K562 (cell line): Measurements from ENCODE around the gene GPR50. TPM values are rescaled to one million over a fixed set of nuclear protein-coding genes. Genes with fewer than 3 reads are reported as not detected.

Experiments used
- BHLHE40 ChIP-seq: IDR thresholded peaks from 2 replicates; pipeline ENCODE4 v1.6.1; 2011; ENCODE audit warnings: low read length, improper control_type of control experiment
- CC2D1A ChIP-seq: fragments of 450-650 bp; IDR thresholded peaks from 2 replicates; pipeline ENCODE4 v1.6.1; 2017; ENCODE audit warnings: mild to moderate bottlenecking
- ESRRB ChIP-seq: fragments of 250-450 bp; sonication (Bioruptor Pico); IDR thresholded peaks from 2 replicates; pipeline ENCODE4 v1.5.0; 2020; ENCODE audit warnings: mild to moderate bottlenecking, moderate library complexity, borderline replicate concordance
- HDAC8 ChIP-seq: fragments of 450-650 bp; IDR thresholded peaks from 2 replicates; pipeline ENCODE4 v1.6.1; 2016; ENCODE audit warnings: mild to moderate bottlenecking, missing genetic modification characterization, moderate library complexity, missing compliant biosample characterization
- RFX7 ChIP-seq: fragments of 250-450 bp; sonication (Bioruptor Pico); IDR thresholded peaks from 2 replicates; pipeline ENCODE4 v1.5.1; 2021; ENCODE audit warnings: mild to moderate bottlenecking
- TBP ChIP-seq: optimal IDR thresholded peaks from 2 replicates; pipeline ENCODE3; 2011; ENCODE audit warnings: low read depth, low read length, improper control_type of control experiment
- ZBTB40 ChIP-seq, 2 experiments: fragments of 450-650 bp in 1 of 2; sonication (generic) in 1 of 2; formaldehyde crosslinking in 1 of 2; IDR thresholded peaks; 2 replicates each; pipeline versions ENCODE4 v1.7.1 to v1.9.0; 2016 to 2022; ENCODE audit warnings: inconsistent platforms in 1 of 2, mild to moderate bottlenecking in 1 of 2, missing genetic modification reagents in 1 of 2
- polyA plus RNA-seq, 8 experiments: library from polyadenylated mRNA; depleted of rRNA in 4 of 8; stranded (reverse) in 5 of 8; unstranded in 3 of 8; fragments of >200 nt; fragmentation: Nextera tagmentation in 2 of 8; fragmentation: Illumina TruSeq in 1 of 8; extraction: Ambion mirVana in 2 of 8; extraction: Trizol in 1 of 8; gene quantifications; 2 replicates each; pipeline versions ENCODE4 v1.2.1 to v1.2.3, GENCODE V29; 2011 to 2014; ENCODE audit warnings: inconsistent platforms in 1 of 8, missing spikeins in 1 of 8
- total RNA-seq, 7 experiments: library from RNA; depleted of rRNA in 6 of 7; stranded (reverse); fragments of >200 nt in 6 of 7; fragmentation: Illumina TruSeq in 2 of 7; extraction: Trizol in 2 of 7; gene quantifications; 2 replicates each; pipeline versions ENCODE4 v1.2.1 to v1.2.3, GENCODE V29; 2011 to 2021; ENCODE audit warnings: low replicate concordance in 1 of 7
- TF ChIP-seq, protein P1 (sequence below): fragments of 250-450 bp; sonication (Bioruptor Pico); IDR thresholded peaks from 2 replicates; pipeline ENCODE4 v1.9.0; 2021; ENCODE audit warnings: mild to moderate bottlenecking, inconsistent platforms

GPR50 gene
- total and polyA plus RNA-seq, 9 of the 15 experiments (the other 6 are each of a cell fraction or from before 2014, with no cell fraction given): 0.03 TPM; not detected in 8

- no peak for TF ChIP-seq ESRRB (CRISPR knock-in tag)
- TF ChIP-seq, protein P1, sequence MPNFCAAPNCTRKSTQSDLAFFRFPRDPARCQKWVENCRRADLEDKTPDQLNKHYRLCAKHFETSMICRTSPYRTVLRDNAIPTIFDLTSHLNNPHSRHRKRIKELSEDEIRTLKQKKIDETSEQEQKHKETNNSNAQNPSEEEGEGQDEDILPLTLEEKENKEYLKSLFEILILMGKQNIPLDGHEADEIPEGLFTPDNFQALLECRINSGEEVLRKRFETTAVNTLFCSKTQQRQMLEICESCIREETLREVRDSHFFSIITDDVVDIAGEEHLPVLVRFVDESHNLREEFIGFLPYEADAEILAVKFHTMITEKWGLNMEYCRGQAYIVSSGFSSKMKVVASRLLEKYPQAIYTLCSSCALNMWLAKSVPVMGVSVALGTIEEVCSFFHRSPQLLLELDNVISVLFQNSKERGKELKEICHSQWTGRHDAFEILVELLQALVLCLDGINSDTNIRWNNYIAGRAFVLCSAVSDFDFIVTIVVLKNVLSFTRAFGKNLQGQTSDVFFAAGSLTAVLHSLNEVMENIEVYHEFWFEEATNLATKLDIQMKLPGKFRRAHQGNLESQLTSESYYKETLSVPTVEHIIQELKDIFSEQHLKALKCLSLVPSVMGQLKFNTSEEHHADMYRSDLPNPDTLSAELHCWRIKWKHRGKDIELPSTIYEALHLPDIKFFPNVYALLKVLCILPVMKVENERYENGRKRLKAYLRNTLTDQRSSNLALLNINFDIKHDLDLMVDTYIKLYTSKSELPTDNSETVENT (CRISPR knock-in tag): no peak
- TF ChIP-seq CC2D1A: no peak
- no peak for TF ChIP-seq RFX7 (CRISPR knock-in tag)
- no peak for TF ChIP-seq HDAC8 (tag)
- TF ChIP-seq BHLHE40: no peak
- no peak for TF ChIP-seq TBP
- TF ChIP-seq ZBTB40 (IDR thresholded peaks at IDR 0.05): no peak
- TF ChIP-seq ZBTB40 (CRISPR knock-in tag; IDR thresholded peaks at IDR 0.05): no peak
Measured at GRCh38 chrX:151132531-151132930, 43.9 kb upstream of the GPR50 start (continued).
